IMR-90 (cell line): ENCODE measurements around the gene CFAP157. TPM values are rescaled to one million over a fixed set of nuclear protein-coding genes. Genes with fewer than 3 reads are reported as not detected.

ENCODE experiments used
- ATAC-seq: fragments of 200-7000 bp; cut with Tn5 transposase; 2 replicates; pipeline ENCODE4 v1.9.1; 2020; ENCODE audit warnings: low read depth, mild to moderate bottlenecking, moderate library complexity
- BruUV-seq: library from RNA; stranded (reverse); fragments of 400-500 nt; replicated peaks from 2 replicates; lab custom pipeline; 2021; lab: Mats Ljungman, UMichigan
- CTCF ChIA-PET: fragments of 300-600 bp; formaldehyde crosslinking; extraction: SDS; loops from one replicate; lab custom pipeline; 2021; ENCODE audit warnings: antibody characterized with exemption; lab: Yijun Ruan, JAX
- POLR2A ChIA-PET: fragments of 300-600 bp; sonication (Branson Sonifier 250); formaldehyde crosslinking; loops from one replicate; lab custom pipeline; 2022; ENCODE audit warnings: antibody characterized with exemption; ENCODE audit not compliant: unreplicated experiment; lab: Charles Lee
- DNase-seq: peaks from one replicate; pipeline ENCODE4 v3.0.0; 2013
- H2AFZ ChIP-seq: replicated peaks from 2 replicates; pipeline ENCODE3; 2013; ENCODE audit warnings: low read length, mild to moderate bottlenecking; ENCODE audit not compliant: poor library complexity
- H2AK5ac ChIP-seq: 2 replicates; pipeline ENCODE4 v1.6.1; 2013; ENCODE audit warnings: low read depth, low read length, inconsistent platforms
- H2AK9ac ChIP-seq: replicated peaks from 2 replicates; pipeline ENCODE3; 2013; ENCODE audit warnings: mild to moderate bottlenecking, low read depth, low read length, moderate library complexity; ENCODE audit not compliant: poor library complexity
- H2BK120ac ChIP-seq: 2 replicates; pipeline ENCODE4 v1.6.1; 2013; ENCODE audit warnings: low read depth, low read length, inconsistent platforms
- H2BK15ac ChIP-seq: 3 replicates; pipeline ENCODE4 v1.6.1; 2013; ENCODE audit warnings: low read depth, low read length, inconsistent platforms
- H2BK20ac ChIP-seq: 2 replicates; pipeline ENCODE4 v1.6.1; 2013; ENCODE audit warnings: low read depth, mild to moderate bottlenecking, inconsistent platforms, low read length, moderate library complexity
- H2BK5ac ChIP-seq: 2 replicates; pipeline ENCODE4 v1.6.1; 2013; ENCODE audit warnings: mild to moderate bottlenecking, low read depth, low read length, inconsistent platforms; ENCODE audit not compliant: poor library complexity, severe bottlenecking
- H3K14ac ChIP-seq: replicated peaks from 2 replicates; pipeline ENCODE4 v1.6.1; 2013; ENCODE audit warnings: low read depth, low read length, inconsistent platforms
- H3K18ac ChIP-seq: 2 replicates; pipeline ENCODE4 v1.6.1; 2013; ENCODE audit warnings: low read depth, low read length, control low read depth
- H3K23ac ChIP-seq: 2 replicates; pipeline ENCODE4 v1.6.1; 2013; ENCODE audit warnings: low read depth, low read length, inconsistent platforms
- H3K27ac ChIP-seq: 2 replicates; pipeline ENCODE4 v1.5.1; 2013; ENCODE audit warnings: mild to moderate bottlenecking, control low read depth, low read length; ENCODE audit not compliant: insufficient read depth
- H3K27me3 ChIP-seq: 2 replicates; pipeline ENCODE4 v1.6.1; 2013; ENCODE audit warnings: low read length; ENCODE audit not compliant: control insufficient read depth, insufficient read depth
- H3K36me3 ChIP-seq: 2 replicates; pipeline ENCODE4 v1.6.1; 2013; ENCODE audit warnings: low read length, mixed read lengths; ENCODE audit not compliant: control insufficient read depth, insufficient read depth
- H3K4ac ChIP-seq: 2 replicates; pipeline ENCODE4 v1.6.1; 2013; ENCODE audit warnings: low read depth, low read length, inconsistent platforms
- H3K4me1 ChIP-seq: 2 replicates; pipeline ENCODE4 v1.6.1; 2013; ENCODE audit warnings: low read length, mixed read lengths; ENCODE audit not compliant: control insufficient read depth, insufficient read depth
- H3K4me2 ChIP-seq: 2 replicates; pipeline ENCODE4 v1.6.1; 2013; ENCODE audit warnings: low read depth, mild to moderate bottlenecking, control low read depth, low read length, moderate library complexity
- H3K4me3 ChIP-seq: 2 replicates; pipeline ENCODE4 v1.5.1; 2013; ENCODE audit warnings: low read depth, mild to moderate bottlenecking, control low read depth, low read length, moderate library complexity; ENCODE audit not compliant: insufficient read depth
- H3K56ac ChIP-seq: 2 replicates; pipeline ENCODE4 v1.6.1; 2013; ENCODE audit warnings: low read length, inconsistent platforms; ENCODE audit not compliant: insufficient read depth; ENCODE audit errors: extremely low read depth
- H3K79me1 ChIP-seq, 2 experiments: 2 replicates each; pipeline ENCODE4 v1.6.1; 2013; ENCODE audit warnings: low read length in 2 of 2, inconsistent platforms in 1 of 2, low read depth in 1 of 2
- H3K9ac ChIP-seq: 2 replicates; pipeline ENCODE4 v1.6.1; 2013; ENCODE audit warnings: low read depth, low read length, control low read depth
- H3K9me1 ChIP-seq: 2 replicates; pipeline ENCODE4 v1.6.1; 2013; ENCODE audit warnings: low read length, inconsistent platforms; ENCODE audit not compliant: insufficient read depth
- H3K9me3 ChIP-seq: 2 replicates; pipeline ENCODE4 v1.6.1; 2013; ENCODE audit warnings: low read length; ENCODE audit not compliant: control insufficient read depth, insufficient read depth
- H4K20me1 ChIP-seq: 2 replicates; pipeline ENCODE4 v1.6.1; 2013; ENCODE audit warnings: low read length, inconsistent platforms; ENCODE audit not compliant: insufficient read depth
- H4K5ac ChIP-seq: 2 replicates; pipeline ENCODE4 v1.6.1; 2013; ENCODE audit warnings: mild to moderate bottlenecking, low read depth, low read length, control low read depth
- H4K8ac ChIP-seq, 2 experiments: 2 replicates each; pipeline ENCODE4 v1.6.1; 2013; ENCODE audit warnings: low read depth in 2 of 2, low read length in 2 of 2, control low read depth in 1 of 2, inconsistent platforms in 1 of 2
- H4K91ac ChIP-seq: 2 replicates; pipeline ENCODE4 v1.6.1; 2013; ENCODE audit warnings: low read depth, low read length, inconsistent platforms; ENCODE audit not compliant: insufficient read depth
- MAFK ChIP-seq: IDR thresholded peaks from 2 replicates; pipeline ENCODE4 v1.6.1; 2012; ENCODE audit warnings: low read depth, low read length, improper control_type of control experiment
- RAD21 ChIP-seq: IDR thresholded peaks from 2 replicates; pipeline ENCODE4 v1.6.1; 2012; ENCODE audit warnings: low read length, improper control_type of control experiment
- RFX5 ChIP-seq: IDR thresholded peaks from 2 replicates; pipeline ENCODE4 v1.8.0; 2012; ENCODE audit warnings: low read depth, mild to moderate bottlenecking, low read length, moderate library complexity
- SMC3 ChIP-seq: fragments of 150-350 bp; IDR thresholded peaks from 2 replicates; pipeline ENCODE4 v1.6.1; 2016; ENCODE audit warnings: low read depth, mild to moderate bottlenecking, antibody characterized with exemption, low read length, moderate library complexity
- WGBS, 2 experiments: methylation state at CpG; one replicate each; pipeline versions ENCODE4 v1.1.5 to v1.1.7; 2013; ENCODE audit warnings: missing lambda C conversion rate in 2 of 2; ENCODE audit not compliant: insufficient read length in 1 of 2; ENCODE audit errors: extremely low coverage in 2 of 2; 5-methylcytosine and 5-hydroxymethylcytosine counted together
- dilution Hi-C: fragments of 300-500 bp; cut with HindIII; formaldehyde crosslinking; loops from one replicate; pipeline ENCODE4 v1.14.3; 2018; ENCODE audit warnings: low sequenced_read_pairs; ENCODE audit not compliant: unreplicated experiment
- in situ Hi-C: fragments of 300-500 bp; cut with MboI; formaldehyde crosslinking; loops from 3 replicates; pipeline ENCODE4 v1.14.3; 2019; ENCODE audit warnings: low sequenced_read_pairs, inconsistent platforms, mixed read lengths
- intact Hi-C: fragments of 100-400 bp; cut with micrococcal nuclease; formaldehyde crosslinking; loops from 2 replicates; pipeline ENCODE4 v1.10.0; 2022
- polyA plus RNA-seq, 3 experiments: library from polyadenylated mRNA; depleted of rRNA; stranded (reverse); fragments of >200 nt; gene quantifications; 2 replicates each; pipeline ENCODE4 v1.2.3, GENCODE V29; 2012; ENCODE audit warnings: low replicate concordance in 1 of 3
- total RNA-seq: library from RNA; depleted of rRNA; stranded (reverse); fragments of >200 nt; gene quantifications from 2 replicates; pipeline ENCODE4 v1.2.3, GENCODE V29; 2012

Gene CFAP157
- total and polyA plus RNA-seq, 2 of the 4 experiments (the other 2 are of a cell fraction), result not detected

DNA sequence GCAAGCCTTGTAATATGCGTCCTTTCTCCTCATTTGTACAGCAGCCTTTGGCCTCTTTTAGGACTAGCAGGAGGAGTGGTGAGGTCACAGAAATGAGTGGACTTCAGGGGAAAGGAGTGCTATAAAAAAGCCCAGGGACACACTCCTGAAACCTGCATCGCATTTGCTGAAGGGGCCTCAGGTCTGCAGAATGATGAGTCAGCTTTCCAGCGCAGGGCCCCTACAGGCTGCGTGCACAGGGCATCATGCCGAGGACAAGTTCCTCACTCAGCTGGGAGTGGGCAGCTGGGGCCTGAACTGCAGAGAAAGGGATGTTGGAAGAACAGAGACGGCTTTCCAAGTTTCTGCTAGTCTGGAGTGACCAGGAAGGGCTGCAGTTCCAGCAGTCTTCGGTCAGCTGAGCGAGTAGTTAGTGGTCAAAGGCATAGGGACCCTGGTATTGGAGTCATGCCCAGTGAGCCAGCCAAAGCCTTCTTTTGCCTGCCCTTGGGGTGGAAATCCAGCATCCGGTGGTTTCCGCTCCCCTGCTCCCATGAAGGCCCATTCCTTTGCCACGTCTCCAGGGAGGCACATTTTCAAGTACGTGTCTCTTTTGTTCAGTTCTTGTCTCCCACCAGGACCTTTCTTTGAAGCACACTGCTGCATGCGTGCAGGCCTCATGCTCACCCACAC is 17.3 kb upstream of the CFAP157 start:
- Histone ChIP-seq H2AK5ac (no peak overlapping the region), H3K4me1 (peaks cover 4% of the 10 kb centered on the region), H3K9me3 (no peaks in the 10 kb centered on the region), H3K27me3 (no peaks in the 10 kb centered on the region), H4K5ac (no peak overlapping the region), H3K14ac (no peak overlapping the region), H2BK15ac (no peak overlapping the region), H4K8ac (no peak overlapping the region), H4K20me1 (no peaks in the 10 kb centered on the region), H2AFZ (no peak overlapping the region), H2BK20ac (no peak overlapping the region), H3K23ac (no peak overlapping the region), H3K27ac (no peak overlapping the region), H3K9ac (no peak overlapping the region), H3K56ac (no peak overlapping the region), H3K4ac (no peak overlapping the region), H2BK120ac (no peak overlapping the region), H3K4me3 (no peak overlapping the region), H2AK9ac (peak overlapping the region; percentile 13), H3K18ac (no peak overlapping the region), H4K91ac (no peak overlapping the region), H3K79me1 (no peaks in the 10 kb centered on the region), H2BK5ac (no peak overlapping the region), H3K4me2 (no peak overlapping the region), H3K9me1 (peaks cover 15% of the 10 kb centered on the region), H3K36me3 (peaks cover 40% of the 10 kb centered on the region)
- dilution Hi-C loops (no loop called here), in situ Hi-C loops (no loop called here), intact Hi-C loops (no loop called here)
- 89% methylated on average over 8 of the region's 13 CpGs; no CpG with 5 or more reads in 1 of the 2 experiments for WGBS, 2 experiments
- no peak for ATAC-seq
- TF ChIP-seq MAFK (peak; percentile 73), SMC3 (no peak), RAD21 (no peak), RFX5 (no peak)
- ChIA-PET POLR2A (no interaction called here), CTCF (no interaction called here)
- no peak for DNase-seq
- no TSS peak for BruUV-seq
